Skeletal muscle cell (primary cell): ENCODE data around the gene TES.
A peak's percentile ranks its signal among the peaks of the same experiment; 100 is the strongest.
"Not testable (repeated sequence)": the region's sequence is repeated elsewhere in the genome, so short reads cannot be mapped to it uniquely, and the experiment has no call there.

ENCODE experiments used
- DNase-seq: peaks from one replicate; pipeline ENCODE4 v3.0.0-alpha.2; 2010; ENCODE audit warnings: low read depth
- H3K4me3 ChIP-seq: 2 replicates; pipeline ENCODE4 v1.5.1; 2011; ENCODE audit warnings: low read depth, mild to moderate bottlenecking, control low read depth, low read length, moderate library complexity

The TES gene

GRCh38 chr7:116210345-116211005 lies at the start of gene TES:
Gene TES, plus strand, starts transcription at chr7:116210539. Its CDS starts 169 bp downstream, at chr7:116210708.
- H3K4me3 ChIP-seq: peak within 1 kb of the TSS; percentile 70
- DNase-seq: no peak

- H3K4me3 ChIP-seq: no peak overlapping the region
- no peak for DNase-seq
Observed at GRCh38 chr7:116161728-116162127, 48.6 kb upstream of the TES start.

- H3K4me3 ChIP-seq: no peak overlapping the region
- DNase-seq: no peak
Observed at GRCh38 chr7:116162254-116162653, 48.1 kb upstream of the TES start.

- no peak overlapping the region for H3K4me3 ChIP-seq
- DNase-seq: no peak
Observed at GRCh38 chr7:116162992-116163391, 47.3 kb upstream of the TES start.

- DNase-seq: no peak
- H3K4me3 ChIP-seq: no peak overlapping the region
Observed at GRCh38 chr7:116164552-116165306, 45.6 kb upstream of the TES start.

- no peak overlapping the region for H3K4me3 ChIP-seq
- DNase-seq: no peak
Observed at GRCh38 chr7:116165717-116166116, 44.6 kb upstream of the TES start.

- DNase-seq: no peak
- H3K4me3 ChIP-seq: no peak overlapping the region
Observed at GRCh38 chr7:116166156-116166555, 44.2 kb upstream of the TES start.

GRCh38 chr7:116167177-116167576 lies 43.2 kb upstream of the TES start:
- DNase-seq: no peak
- no peak overlapping the region for H3K4me3 ChIP-seq

GRCh38 chr7:116169060-116169459 lies 41.3 kb upstream of the TES start:
- no peak overlapping the region for H3K4me3 ChIP-seq
- peak; percentile 48 for DNase-seq

- H3K4me3 ChIP-seq: no peak overlapping the region
- DNase-seq: no peak
Observed at GRCh38 chr7:116170180-116170579, 40.2 kb upstream of the TES start.

- no peak for DNase-seq
- no peak overlapping the region for H3K4me3 ChIP-seq
Observed at GRCh38 chr7:116171094-116171493, 39.2 kb upstream of the TES start.

- DNase-seq: no peak
- no peak overlapping the region for H3K4me3 ChIP-seq
Observed at GRCh38 chr7:116172353-116172752, 38.0 kb upstream of the TES start.

GRCh38 chr7:116173051-116174028 lies 37.0 kb upstream of the TES start:
- no peak for DNase-seq
- no peak overlapping the region for H3K4me3 ChIP-seq

GRCh38 chr7:116175095-116175494 lies 35.2 kb upstream of the TES start:
- H3K4me3 ChIP-seq: not testable (repeated sequence)

GRCh38 chr7:116176226-116176625 lies 34.1 kb upstream of the TES start:
- no peak for DNase-seq
- H3K4me3 ChIP-seq: no peak overlapping the region

More at GRCh38 chr7:116175095-116175494, 35.2 kb upstream of the TES start:
- DNase-seq: not testable (repeated sequence)

GRCh38 chr7:116177009-116177408 lies 33.3 kb upstream of the TES start:
- H3K4me3 ChIP-seq: no peak overlapping the region
- DNase-seq: peak; percentile 76

GRCh38 chr7:116180302-116180701 lies 30.0 kb upstream of the TES start:
- DNase-seq: no peak
- H3K4me3 ChIP-seq: no peak overlapping the region

GRCh38 chr7:116182023-116182422 lies 28.3 kb upstream of the TES start:
- DNase-seq: no peak
- H3K4me3 ChIP-seq: no peak overlapping the region

- no peak for DNase-seq
- H3K4me3 ChIP-seq: no peak overlapping the region
Observed at GRCh38 chr7:116185450-116185849, 24.9 kb upstream of the TES start.

- DNase-seq: no peak
- H3K4me3 ChIP-seq: no peak overlapping the region
Observed at GRCh38 chr7:116185956-116186355, 24.4 kb upstream of the TES start.
